ENCODE results near the gene SYNM.
A peak's percentile ranks its signal among the peaks of the same experiment; 100 is the strongest.

GRCh38 chr15:99134317-99134821, 29.5 kb downstream of the SYNM start:
- TF ChIP-seq POLR2A (IDR thresholded peaks at IDR 0.05; ENCODE audit: low read depth) (no peak), POLR2AphosphoS5 (IDR thresholded peaks at IDR 0.05) (peak; percentile 21 to 24), CTCF (IDR thresholded peaks at IDR 0.05) (peak in 2 of 3 experiments; percentile 4 to 20)
